Fibroblast of skin of right quadriceps (primary cell): ENCODE results near the gene UPP1.
"Not testable (repeated sequence)": the region's sequence is repeated elsewhere in the genome, so short reads cannot be mapped to it uniquely, and the experiment has no call there.

Experiments
- DNase-seq: peaks from one replicate; pipeline ENCODE4 v3.0.0-alpha.2; 2013

UPP1 gene

DNA sequence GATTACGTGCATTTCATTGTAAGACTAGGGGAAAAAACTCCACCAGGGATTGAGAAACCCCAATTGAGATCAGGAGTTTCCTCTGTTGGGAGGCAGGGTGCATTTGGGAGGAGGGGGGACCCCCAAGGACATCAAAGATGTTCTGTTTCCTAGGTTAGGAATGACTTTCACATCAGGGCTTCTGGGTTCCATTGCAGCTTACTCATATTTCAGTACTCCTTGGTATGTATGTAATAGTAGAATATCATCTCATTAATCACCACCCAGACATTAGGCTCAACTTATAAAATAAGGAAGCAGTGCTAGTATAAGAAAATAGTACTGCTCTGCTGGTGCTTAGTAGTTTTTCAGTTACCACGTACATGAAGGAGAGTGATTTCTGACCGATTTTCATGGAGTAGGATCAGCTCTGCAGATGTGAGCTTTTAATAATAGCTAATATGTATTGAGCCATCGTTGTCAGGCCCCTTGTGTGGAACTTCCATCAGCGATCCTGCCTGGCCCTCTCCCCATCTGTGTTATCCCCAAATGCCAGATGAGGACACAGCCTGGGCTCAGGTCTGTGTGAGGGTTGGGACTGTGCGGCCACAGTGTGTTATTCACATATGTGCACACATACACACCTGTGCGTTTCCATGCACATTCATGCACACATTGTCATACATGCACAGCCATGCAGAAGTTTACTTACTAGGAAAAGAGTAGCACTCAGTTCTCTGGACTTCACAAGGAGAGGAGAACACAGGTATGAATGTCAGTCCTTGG lies 23.5 kb downstream of the UPP1 start:
- peak; percentile 68 for DNase-seq

DNA sequence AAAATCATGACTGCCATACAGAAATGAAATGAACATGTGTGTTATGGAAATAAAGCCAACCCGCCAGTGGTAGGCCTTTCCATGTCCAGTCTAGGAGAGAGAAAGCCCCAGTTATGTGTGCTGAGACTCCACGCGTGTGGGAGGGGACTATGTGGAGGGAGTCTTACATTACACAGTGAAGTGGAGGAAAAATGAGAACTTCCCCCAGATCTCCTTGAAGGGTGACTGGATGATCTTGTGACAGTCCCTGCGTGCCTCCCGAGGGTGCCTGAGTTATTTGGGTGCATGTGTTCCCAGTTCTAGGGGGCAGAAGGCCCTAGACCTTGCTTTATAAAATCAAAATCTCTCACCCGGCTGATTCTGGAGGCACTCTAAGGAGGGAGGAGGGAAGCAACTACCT lies 24.2 kb downstream of the UPP1 start:
- DNase-seq = no peak

DNA sequence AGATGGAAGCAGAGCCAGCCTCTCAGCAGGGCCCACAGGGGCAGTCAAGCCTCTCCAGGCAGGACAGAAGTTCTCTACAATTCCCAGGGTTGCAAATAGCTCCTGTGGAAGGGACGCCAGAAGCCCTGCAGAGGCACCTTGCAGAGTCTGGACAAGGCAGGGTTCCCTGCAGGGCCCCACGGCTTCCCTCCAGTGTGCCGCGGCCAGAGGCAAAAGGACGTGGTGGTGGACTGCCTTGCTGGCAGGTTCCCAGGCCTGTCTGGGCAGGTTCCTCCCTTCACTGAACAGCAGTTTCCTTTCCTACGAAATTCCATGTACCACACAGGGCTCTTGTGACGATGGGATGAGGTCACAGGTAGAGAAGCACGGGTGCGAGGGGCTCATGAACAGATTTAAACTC lies 25.1 kb downstream of the UPP1 start:
- DNase-seq = no peak

DNA sequence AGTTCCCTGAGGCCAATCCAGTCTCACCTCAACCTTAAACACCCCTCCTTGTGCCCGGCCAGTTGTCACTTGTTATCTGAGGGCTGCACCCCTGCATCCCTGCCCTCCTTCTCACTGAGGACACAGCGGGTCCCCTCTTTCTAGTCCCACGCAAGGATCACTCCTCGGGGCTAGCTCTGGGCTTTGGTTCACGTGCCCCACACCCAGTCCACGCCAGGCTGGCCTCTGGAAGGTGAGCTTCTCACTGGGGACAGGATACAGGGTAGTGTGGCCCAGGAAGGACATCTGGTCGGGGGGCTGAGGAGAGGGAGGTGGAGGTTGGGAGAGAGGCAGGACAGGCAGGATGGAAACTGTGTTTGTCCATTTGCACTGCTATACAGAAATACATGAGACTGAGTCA lies 25.5 kb downstream of the UPP1 start:
- no peak for DNase-seq

DNA sequence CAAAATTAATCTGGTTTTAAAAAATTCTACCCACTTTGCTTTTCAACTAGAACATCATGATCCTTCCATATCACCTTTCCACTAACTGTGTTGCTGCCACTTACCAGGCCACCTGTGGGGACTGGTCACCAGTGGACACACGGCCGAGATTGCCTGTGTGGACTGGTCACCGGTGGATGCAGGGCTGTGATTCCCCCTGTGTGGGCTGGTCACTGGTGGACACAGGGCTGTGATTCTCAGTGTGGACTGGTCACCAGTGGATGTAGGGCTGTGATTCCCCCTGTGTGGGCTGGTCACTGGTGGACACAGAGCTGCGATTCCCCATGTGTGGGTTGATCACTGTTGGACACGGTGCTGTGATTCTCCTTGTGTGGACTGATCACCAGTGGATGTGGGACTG lies 27.0 kb downstream of the UPP1 start:
- DNase-seq = no peak

DNA sequence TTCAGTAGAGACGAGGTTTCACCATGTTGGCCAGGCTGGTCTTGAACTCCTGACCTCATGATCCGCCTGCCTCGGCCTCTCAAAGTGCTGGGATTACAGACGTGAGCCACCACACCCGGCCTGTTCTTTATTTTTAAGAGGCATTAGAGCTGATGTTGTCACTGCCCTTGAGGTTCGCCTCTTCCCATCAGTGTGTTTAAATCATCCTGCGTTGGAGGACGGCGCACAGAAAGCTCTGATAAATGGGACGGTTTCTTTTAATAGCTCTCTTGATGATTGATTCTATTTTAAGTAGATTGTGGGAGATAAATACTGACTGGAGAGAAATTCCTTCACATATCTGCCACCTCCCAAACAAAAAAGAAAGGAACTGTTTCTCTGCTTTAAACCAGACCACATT lies 29.0 kb downstream of the UPP1 start:
- no peak for DNase-seq

DNA sequence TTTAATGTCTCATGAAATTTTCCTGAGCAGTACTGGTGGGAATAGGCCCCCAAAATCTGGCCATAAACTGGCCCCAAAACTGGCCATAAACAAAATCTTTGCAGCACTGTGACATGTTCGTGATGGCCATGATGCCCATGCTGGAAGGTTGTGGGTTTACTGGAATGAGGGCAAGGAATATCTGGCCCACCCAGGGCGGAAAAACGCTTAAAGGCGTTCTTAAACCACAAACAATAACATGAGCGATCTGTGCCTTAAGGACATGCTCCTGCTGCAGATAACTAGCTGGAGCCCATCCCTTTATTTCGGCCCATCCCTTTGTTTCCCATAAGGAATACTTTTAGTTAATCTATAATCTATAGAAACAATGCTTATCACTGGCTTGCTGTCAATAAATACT lies 31.5 kb downstream of the UPP1 start:
- not testable (repeated sequence) for DNase-seq

DNA sequence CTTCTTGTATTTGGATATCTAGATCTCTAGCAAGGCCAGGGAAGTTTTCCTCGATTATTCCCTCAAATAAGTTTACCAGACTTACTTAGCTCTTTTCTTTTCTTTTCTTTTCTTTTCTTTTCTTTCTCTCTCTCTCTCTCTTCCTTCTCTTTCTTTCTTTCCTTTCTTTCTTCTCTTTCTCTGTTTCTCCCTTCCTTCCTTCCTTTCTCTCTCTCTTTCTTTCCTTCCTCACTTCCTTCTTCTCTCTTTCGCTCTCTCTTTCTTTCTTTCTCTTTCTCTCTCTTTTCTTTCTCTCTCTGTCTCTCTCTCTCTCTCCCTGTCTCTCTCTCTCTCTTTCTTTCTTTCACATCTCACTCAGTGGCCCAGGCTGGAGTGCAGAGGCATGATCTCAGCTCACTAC lies 37.0 kb downstream of the UPP1 start:
- no peak for DNase-seq

DNA sequence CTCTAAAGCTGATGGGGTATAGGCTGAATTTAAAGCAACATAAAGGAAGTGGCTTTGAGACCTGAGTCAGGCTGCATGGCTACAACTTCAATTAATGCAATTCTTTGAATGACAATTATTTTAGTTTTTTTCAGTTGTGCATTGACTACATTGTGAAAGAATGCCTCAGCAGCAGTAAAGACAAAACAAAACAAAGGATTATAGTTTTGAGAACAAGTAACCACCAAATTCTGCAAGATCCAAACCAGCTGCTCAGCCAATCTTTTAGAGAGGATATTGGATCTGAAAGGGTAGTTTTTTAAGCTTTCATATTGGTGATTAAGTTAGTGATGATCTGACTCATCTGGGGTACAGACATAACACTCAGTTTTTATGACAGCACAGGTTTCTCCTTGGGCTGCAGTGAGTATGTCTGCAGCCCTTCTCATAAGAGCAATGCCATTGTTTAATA lies 41.6 kb downstream of the UPP1 start:
- peak; percentile 61 for DNase-seq

DNA sequence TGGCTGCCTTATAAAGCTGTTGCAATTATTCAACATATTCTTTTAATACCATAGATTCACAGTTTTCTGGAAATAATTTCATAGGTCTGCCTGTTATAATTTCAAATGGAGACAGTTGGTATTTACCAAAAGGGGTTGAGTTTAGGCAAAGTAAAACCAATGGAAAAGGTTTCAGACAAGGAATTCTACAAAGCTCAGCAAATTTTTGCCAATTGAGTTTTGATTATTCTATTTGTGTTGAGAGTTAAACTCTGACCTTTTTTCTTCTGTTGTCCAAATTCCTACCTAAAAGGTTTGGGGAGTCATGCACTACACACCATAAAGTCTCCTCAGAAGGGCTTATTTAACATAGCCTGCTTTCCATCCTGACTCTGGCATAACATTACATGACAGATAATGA lies 43.7 kb downstream of the UPP1 start:
- DNase-seq = no peak

DNA sequence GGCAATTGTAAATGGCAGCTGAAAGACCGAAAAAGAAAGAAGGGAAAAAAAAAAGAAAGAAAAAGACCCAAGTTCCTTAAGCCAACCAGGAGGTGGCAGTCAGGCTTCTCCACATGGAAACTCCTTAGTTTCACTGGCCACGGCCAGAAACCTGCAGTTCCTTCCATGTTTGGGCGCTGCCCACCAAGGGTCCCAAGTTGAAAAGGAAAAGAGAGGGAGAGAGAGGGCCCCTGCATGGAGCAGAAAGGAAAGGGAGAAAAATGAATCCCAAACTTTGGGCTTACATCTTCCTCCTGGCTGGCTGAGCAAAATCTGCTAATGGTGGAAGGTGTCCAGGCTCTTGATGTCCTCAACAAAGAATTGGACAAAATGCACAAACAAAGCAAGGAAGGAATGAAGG lies 50.4 kb downstream of the UPP1 start:
- DNase-seq = no peak

DNA sequence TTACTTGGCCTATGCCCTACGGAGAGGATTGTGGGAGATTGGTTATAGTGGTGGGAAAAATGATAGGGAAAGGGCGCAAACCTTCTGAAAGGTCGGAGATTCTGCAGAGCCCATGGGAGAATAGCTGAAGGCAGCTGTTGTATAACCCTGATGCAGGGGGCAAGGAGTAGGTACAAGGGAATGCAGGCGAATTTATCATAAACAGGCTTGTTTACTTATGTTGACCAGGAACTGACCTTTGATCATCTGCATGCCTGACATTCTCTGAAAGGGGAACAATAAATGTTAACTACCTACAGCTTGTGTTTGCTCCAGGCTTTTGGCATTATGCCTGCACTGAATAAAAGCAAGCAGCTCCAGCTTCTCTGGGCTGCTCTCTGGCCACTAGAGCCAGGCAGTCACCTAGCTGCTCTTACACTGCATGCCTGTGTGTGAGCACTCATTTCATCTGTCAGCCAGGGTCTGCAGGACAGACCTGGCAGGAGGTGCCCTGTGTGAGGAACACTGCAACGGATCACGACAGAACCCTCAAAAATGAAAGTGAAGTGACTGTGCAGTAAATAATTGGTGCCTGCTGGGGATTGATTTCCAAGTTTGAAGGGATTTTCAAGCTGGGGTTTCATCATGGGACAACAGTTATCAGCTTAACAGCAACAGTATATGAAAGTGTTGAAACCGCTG lies 51.1 kb downstream of the UPP1 start:
- DNase-seq = peak; percentile 21

DNA sequence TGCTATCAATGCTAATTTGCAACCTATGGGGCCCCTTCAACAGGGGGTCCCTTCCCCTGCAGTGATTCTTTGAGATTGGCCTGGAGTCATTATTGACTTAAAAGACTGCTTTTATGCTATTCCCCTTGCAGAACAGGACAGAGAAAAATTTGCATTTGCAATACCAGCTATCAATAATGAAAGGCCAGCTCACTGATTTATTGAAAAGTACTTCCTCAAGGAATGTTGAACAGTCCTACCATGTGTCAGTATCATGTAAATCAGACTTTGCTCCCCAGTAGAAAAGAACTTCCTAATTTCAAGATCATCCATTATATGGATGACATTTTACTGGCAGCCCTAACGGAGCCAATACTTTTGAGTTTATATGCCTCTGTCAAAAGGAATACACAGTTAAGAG lies 52.5 kb downstream of the UPP1 start:
- no peak for DNase-seq

DNA sequence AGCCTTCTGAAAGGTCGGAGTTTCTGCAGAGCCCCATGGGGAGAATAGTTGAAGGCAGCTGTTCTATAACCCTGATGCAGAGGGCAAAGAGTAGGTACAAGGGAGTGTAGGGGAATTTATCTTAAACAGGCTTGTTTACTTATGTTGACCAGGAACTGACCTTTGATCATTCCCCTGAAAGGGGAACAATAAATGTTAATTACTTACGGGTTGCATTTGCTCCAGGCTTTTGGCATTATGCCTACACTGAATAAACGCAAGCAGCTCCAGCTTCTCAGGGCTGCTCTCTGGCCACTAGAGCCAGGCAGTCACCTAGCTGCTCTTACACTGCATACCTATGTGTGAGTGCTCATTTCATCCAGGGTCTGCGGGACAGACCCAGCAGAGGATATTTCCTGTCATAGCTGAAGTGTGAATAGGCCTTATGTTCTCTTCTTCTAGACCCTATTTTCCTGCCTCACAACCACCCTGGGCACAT lies 55.3 kb downstream of the UPP1 start:
- no peak for DNase-seq

DNA sequence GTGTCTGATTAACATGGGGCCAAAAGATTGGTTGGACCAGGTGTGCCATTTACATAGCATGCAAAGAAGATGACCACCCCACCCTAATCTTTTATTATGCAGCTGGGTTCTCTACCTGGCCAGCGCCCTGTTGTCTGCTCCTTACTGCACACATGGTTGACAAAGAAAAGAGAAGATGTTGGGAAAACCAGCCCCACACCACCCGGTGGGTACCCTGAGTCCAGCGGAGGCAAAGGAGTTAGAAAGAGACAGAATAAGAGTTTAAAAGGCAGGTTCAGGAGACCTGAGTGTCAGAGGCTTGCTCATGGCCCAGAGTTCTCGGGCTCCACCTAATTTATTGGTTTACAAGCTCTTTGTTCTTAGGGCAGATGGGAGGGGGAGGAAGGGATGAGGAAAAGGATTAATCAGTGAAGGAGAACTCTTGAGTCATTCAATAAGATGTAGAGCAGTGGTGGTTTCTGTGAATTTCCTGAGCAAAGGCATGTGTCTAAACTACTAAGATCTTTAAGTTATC lies 58.1 kb downstream of the UPP1 start:
- DNase-seq = no peak

DNA sequence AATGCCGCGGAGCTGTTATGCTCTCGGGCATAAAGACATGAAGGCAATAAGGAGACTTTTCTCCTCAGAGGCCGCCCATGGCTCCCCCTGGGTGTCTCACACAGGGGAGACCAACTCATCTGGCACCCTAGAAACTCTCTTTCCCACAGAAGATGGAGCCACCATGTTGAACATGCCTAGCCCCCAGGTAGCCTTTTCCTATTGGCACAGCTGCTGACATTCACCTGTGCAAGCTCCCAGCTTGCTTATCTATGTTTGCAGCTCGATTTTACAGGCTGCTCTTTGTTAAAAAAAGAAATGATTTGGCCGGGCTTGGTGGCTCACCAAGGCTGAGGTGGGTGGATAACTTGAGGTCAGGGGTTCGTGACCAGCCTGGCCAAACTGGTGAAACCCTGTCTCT lies 58.6 kb downstream of the UPP1 start:
- DNase-seq = not testable (repeated sequence)

DNA sequence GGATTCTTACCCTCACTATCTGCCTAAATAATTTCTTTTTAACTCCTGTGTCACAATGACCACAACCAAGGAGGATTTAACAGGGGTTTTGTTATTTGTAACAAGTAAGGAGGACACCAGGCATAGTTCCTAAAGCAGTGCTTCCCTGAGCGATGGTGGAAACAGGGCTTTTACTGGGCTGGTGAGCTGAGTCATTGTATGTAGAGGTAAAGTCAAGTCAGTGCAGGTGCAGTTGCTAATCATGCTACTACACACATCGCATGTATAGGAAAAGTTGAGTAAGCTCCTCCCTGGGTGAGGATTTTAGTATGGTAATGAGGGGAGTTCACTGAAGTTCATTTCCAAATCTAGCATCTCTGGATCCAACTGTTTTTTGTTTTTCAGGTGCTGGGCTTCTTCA lies 59.2 kb downstream of the UPP1 start:
- no peak for DNase-seq

DNA sequence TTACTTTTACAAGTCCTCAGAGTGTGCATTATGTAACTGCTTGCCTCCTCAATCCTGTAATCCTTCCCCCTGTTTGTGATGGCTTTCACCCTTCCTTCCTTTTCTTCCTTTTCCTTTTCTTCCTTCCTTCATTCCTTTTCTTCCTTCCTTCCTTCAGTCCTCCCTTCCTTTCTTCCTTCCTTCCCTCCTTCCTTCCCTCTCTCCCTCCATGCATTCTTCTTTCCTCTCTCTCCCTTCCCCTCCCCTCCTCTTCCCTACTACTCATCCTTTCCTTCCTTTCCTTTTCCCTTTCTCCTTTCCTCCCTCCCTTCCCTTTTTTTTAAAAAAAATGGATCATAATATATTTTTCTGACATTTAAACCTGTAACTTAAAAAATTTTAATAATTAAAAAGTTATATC lies 60.0 kb downstream of the UPP1 start:
- DNase-seq = no peak

DNA sequence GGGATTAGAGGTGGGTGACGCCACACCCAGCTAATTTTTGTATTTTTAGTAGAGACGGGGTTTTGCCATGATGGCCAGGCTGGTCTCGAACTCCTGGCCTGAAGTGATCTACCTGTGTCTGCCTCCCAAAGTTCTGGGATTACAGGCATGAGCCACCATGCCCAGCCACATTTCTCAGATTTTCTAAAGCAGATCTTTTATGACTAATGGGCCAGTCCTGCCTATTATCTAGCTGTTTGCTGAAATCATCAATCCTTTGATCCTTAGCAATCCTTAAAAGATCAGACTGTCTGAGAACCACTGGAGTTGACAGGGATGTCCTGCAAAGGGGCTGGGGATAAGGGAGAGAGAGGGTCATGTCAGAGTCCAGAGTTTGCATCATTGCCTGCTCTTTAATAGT lies 61.0 kb downstream of the UPP1 start:
- no peak for DNase-seq

DNA sequence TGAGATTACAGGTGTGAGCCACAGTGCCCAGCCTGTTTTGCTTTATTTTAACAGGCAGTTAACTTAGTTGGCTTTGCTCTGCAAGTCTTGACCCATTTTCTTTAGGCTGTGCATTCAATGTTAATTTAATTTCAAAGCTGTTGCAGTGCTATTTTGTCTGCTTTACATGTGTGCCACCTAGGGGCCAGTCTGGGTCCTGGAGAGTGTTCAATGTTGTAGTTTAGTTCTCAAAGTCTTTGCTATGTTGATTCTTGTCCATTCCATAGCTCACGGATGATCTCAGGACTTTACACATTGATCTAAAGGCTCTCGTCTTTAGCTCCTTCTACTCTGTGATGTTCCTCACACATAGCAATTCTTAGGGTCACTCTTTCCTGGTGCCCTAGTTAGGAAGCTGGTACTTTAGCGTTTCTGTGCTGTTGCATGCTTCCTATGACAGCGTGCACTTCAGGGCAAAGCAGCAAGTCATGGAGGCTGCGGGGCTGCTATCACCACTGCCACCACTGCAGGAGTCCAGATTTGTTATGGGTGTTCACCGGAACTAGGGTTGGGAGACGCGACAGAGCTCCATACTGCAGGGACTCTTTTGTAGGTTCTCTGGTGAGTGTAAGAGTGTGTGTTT lies 65.8 kb downstream of the UPP1 start:
- peak; percentile 49 for DNase-seq
